Esophagus (tissue), 2 donors: ENCODE measurements around the gene KIF11. TPM values are rescaled to one million over a fixed set of nuclear protein-coding genes. Genes with fewer than 3 reads are reported as not detected.
A peak's percentile ranks its signal among the peaks of the same experiment; 100 is the strongest.

Experiments
- H3K27ac ChIP-seq, 2 donors: one replicate each; pipeline ENCODE4 v1.5.1; 2013; ENCODE audit warnings: low read depth in 2 of 2, mild to moderate bottlenecking in 2 of 2, inconsistent platforms in 1 of 2, low read length in 1 of 2, moderate library complexity in 1 of 2
- H3K27me3 ChIP-seq, 2 donors: one replicate each; pipeline ENCODE4 v1.6.1; 2013; ENCODE audit warnings: low read length in 2 of 2, control low read depth in 1 of 2, mild to moderate bottlenecking in 1 of 2; ENCODE audit not compliant: insufficient read depth in 2 of 2, control insufficient read depth in 1 of 2
- H3K36me3 ChIP-seq, 2 donors: one replicate each; pipeline ENCODE4 v1.6.1; 2013; ENCODE audit warnings: low read length in 1 of 2; ENCODE audit not compliant: control insufficient read depth in 2 of 2, insufficient read depth in 2 of 2
- H3K4me1 ChIP-seq, 2 donors: one replicate each; pipeline ENCODE4 v1.6.1; 2013; ENCODE audit warnings: low read length in 1 of 2; ENCODE audit not compliant: control insufficient read depth in 2 of 2, insufficient read depth in 2 of 2
- H3K4me3 ChIP-seq, 2 donors: one replicate each; pipeline ENCODE4 v1.5.1; 2013; ENCODE audit warnings: low read length in 2 of 2, mild to moderate bottlenecking in 2 of 2, low read depth in 1 of 2, moderate library complexity in 1 of 2
- H3K9me3 ChIP-seq, 2 donors: one replicate each; pipeline ENCODE4 v1.6.1; 2013; ENCODE audit warnings: mild to moderate bottlenecking in 2 of 2, low read depth in 1 of 2, low read length in 1 of 2, moderate library complexity in 1 of 2; ENCODE audit not compliant: control insufficient read depth in 2 of 2, insufficient read depth in 1 of 2
- WGBS, 2 donors: extraction: QIAGEN DNeasy Blood & Tissue Kit; methylation state at CpG; one replicate each; pipeline ENCODE4 v1.1.7; 2013; 5-methylcytosine and 5-hydroxymethylcytosine counted together
- polyA plus RNA-seq, 2 donors: library from polyadenylated mRNA; stranded (reverse); fragments of 200-250 nt; gene quantifications; one replicate each; pipeline ENCODE4 v1.2.3, GENCODE V29; 2013
- donor health status: healthy with polysubstance abuse.
- donor health status: Bipolar disorder and iron deficiency.

The KIF11 gene
- polyA plus RNA-seq, 2 donors: 4.1 to 7.1 TPM

DNA sequence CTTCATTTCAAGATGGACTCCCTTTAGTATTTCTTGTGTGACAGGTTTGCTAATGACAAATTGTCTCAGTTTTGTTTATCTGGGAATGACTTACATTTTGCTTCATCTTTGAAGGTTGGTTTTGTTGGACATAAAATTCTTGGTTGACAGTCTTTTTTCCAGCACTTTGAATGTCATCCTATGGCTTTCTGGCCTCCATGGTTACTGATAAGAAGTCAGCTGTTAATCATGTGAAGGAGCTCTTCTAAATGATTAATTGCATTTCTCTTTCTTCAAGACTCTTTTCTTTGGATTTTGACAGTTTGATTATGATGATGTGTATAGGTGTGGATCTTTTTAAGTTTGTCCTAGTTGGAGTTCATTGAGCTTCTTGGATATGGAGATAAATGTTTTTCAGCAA lies 69.9 kb downstream of the KIF11 start:
- Histone ChIP-seq H3K27ac (no peak overlapping the region), H3K4me3 (no peak overlapping the region), H3K4me1 (no peaks in the 10 kb centered on the region), H3K27me3 (no peaks in the 10 kb centered on the region), H3K36me3 (no peaks in the 10 kb centered on the region), H3K9me3 (peaks cover 0 to 2% of the 10 kb centered on the region in 2 donors)

DNA sequence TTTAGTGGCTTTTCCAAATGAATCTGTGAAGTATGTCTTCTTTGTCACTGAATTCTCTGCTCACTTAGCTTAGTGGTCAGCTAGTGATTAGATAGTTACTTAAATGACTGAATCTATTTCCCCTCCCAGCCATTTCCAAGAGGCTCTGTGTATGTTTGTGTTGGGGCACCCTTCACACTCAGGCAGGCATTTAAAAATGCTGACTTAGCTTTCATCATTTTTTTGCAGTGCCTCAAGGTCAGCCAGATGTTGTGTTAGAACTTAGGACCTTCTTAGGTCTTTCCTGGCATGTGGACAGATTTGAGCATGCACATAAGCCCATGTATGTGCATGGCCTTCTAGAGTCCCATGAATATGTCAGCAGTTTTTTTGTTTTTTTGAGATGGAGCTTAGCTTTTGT lies 71.4 kb downstream of the KIF11 start:
- Histone ChIP-seq H3K27me3 (no peaks in the 10 kb centered on the region), H3K27ac (no peak overlapping the region), H3K4me1 (no peaks in the 10 kb centered on the region), H3K4me3 (no peak overlapping the region), H3K9me3 (peaks cover 0 to 2% of the 10 kb centered on the region in 2 donors), H3K36me3 (no peaks in the 10 kb centered on the region)

DNA sequence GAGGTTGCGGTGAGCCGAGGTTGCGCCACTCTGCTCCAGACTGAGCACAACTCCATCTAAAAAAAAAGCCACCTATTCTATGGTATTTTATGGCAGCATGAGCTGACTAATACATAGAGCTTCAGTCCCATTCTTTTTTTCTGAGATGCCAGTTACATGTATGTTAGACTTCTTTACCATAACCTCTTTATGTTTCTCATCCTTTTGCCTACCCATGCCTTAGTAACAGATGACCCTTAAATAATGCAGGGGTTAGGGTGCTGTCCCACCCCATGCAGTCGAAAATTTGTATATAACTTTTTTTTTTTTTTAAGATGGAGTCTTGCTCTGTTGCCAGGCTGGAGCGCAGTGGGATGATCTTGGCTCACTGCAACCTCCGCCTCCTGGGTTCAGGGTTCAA lies 74.1 kb downstream of the KIF11 start:
- peaks cover 0 to 2% of the 10 kb centered on the region in 2 donors for H3K9me3 ChIP-seq
- no peaks in the 10 kb centered on the region for H3K27me3 ChIP-seq
- no peaks in the 10 kb centered on the region for H3K4me1 ChIP-seq
- H3K36me3 ChIP-seq: no peaks in the 10 kb centered on the region
- H3K27ac ChIP-seq: no peak overlapping the region
- no peak overlapping the region for H3K4me3 ChIP-seq
- 93 to 98% methylated on average over 6 of the region's 6 CpGs for WGBS, 2 donors

DNA sequence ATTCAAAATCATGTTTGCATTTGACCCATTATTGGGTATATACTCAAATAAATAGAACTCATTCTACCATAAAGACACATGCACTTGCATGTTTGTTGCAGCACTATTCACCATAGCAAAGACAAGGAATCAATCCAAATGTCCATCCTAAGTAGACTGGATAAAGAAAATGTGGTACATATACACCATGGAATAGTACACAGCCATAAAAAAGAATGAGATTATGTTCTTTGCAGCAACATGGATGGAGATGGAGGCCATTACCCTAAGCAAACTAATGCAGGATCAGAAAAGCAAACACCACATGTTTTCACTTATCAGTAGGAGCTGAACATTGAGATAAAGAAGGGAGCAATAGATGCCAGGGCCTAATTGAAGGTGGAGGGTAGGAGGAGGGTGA lies 84.8 kb downstream of the KIF11 start:
- Histone ChIP-seq H3K9me3 (no peaks in the 10 kb centered on the region), H3K4me1 (no peaks in the 10 kb centered on the region), H3K27ac (no peak overlapping the region), H3K27me3 (no peaks in the 10 kb centered on the region), H3K4me3 (no peak overlapping the region), H3K36me3 (no peaks in the 10 kb centered on the region)

DNA sequence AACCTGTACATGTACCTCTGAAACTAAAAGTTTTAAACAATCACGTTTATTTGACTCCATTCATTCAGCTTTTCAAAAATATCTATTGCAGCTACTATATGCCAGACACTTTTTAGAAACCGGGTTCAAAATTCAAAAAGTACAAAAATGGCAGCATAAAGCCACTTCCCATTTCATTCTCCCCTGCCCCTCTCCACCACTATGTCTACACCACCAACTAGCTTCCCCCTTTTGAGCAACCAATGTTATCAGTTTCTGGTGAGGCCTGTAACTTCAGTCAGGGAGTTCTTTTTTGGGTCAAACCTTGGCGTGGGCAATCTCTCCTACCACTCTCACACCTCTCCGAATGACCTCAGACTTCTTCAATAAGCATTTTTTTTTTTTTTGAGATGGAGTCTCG lies 85.3 kb downstream of the KIF11 start:
- no peaks in the 10 kb centered on the region for H3K27me3 ChIP-seq
- H3K4me1 ChIP-seq: no peaks in the 10 kb centered on the region
- H3K4me3 ChIP-seq: no peak overlapping the region
- WGBS, 2 donors: 87 to 93% methylated on average over 5 of the region's 5 CpGs
- no peaks in the 10 kb centered on the region for H3K9me3 ChIP-seq
- H3K27ac ChIP-seq: no peak overlapping the region
- no peaks in the 10 kb centered on the region for H3K36me3 ChIP-seq

DNA sequence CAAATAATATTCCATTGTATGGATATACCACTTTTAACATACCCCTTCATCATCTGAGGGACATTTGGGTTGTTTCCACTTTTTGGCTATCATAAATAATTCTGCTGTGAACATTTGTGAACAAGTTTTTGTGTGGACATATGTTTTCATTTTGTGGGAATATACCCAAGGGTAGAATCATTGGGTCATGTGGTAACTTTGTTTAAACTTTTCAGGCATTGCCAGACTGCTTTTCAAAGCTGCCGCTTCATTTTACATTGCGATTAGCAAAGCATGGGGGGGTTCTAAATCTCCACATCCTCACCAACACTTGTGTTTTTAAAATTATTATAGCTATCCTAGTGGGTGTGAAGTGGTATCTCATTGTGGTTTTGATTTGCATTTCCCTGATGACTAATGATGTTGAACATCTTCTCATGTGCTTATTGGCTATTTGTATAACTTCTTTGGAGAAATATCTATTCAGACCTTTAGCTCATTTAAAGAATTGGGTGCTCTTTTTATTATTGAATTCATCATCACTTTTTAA lies 88.4 kb downstream of the KIF11 start:
- no peaks in the 10 kb centered on the region for H3K9me3 ChIP-seq
- H3K27me3 ChIP-seq: no peaks in the 10 kb centered on the region
- no peak overlapping the region for H3K27ac ChIP-seq
- 84 to 88% methylated on average over 2 of the region's 2 CpGs for WGBS, 2 donors
- H3K36me3 ChIP-seq: no peaks in the 10 kb centered on the region
- H3K4me3 ChIP-seq: no peak overlapping the region
- no peaks in the 10 kb centered on the region for H3K4me1 ChIP-seq

DNA sequence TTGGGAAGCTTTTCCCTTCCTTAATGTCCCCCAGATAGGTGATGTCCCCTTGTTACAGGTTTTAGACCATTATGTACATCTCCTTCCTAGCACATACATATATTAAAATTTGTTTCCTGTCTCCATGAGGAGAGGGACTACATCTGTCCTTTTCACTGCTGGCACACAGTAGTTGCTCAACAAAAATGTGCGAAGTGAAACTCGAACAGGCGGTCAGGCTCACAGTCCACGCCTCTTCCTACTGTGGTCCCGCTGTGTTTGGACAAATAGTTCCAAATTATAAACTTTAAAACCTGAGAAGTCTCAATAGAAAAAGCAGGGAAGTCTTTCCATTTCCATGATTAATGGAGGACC lies 95.6 kb downstream of the KIF11 start:
- Histone ChIP-seq H3K9me3 (peaks cover 0 to 2% of the 10 kb centered on the region in 2 donors), H3K36me3 (no peaks in the 10 kb centered on the region), H3K4me1 (peaks cover 0 to 10% of the 10 kb centered on the region in 2 donors), H3K4me3 (peak overlapping the region in 1 of 2 donors; percentile 69), H3K27me3 (no peaks in the 10 kb centered on the region), H3K27ac (no peak overlapping the region)
- 56 to 65% methylated on average over 5 of the region's 5 CpGs for WGBS, 2 donors

- H3K27ac ChIP-seq: peak overlapping the region; percentile 13 to 85
- peak overlapping the region; percentile 56 to 69 for H3K4me3 ChIP-seq
- peaks cover 0 to 2% of the 10 kb centered on the region in 2 donors for H3K9me3 ChIP-seq
- peaks cover 0 to 10% of the 10 kb centered on the region in 2 donors for H3K4me1 ChIP-seq
- H3K36me3 ChIP-seq: no peaks in the 10 kb centered on the region
- H3K27me3 ChIP-seq: no peaks in the 10 kb centered on the region
- 2 to 3% methylated on average over 63 of the region's 63 CpGs for WGBS, 2 donors
These were observed 96.2 kb downstream of the KIF11 start for GRCh38 chr10:92688927-92689662.

- Histone ChIP-seq H3K4me3 (peak within 1 kb of the TSS; percentile 63 to 69), H3K27me3 (no peaks in the 10 kb centered on the region), H3K36me3 (no peaks in the 10 kb centered on the region), H3K27ac (peak within 1 kb of the TSS; percentile 85), H3K9me3 (peaks cover 0 to 2% of the 10 kb centered on the region in 2 donors), H3K4me1 (peaks cover 0 to 10% of the 10 kb centered on the region in 2 donors)
- 1% methylated on average over 48 to 79 of the region's 79 CpGs for WGBS, 2 donors
These were observed 96.8 kb downstream of the KIF11 start, which contains the start of gene HHEX for GRCh38 chr10:92689663-92690210. Gene HHEX, plus strand, starts transcription at chr10:92689955. Its CDS starts 32 bp downstream, at chr10:92689987.
